NCI-H2227 (cell line): Measurements from ENCODE around the gene NPIPA8.
"Not testable (repeated sequence)": the region's sequence is repeated elsewhere in the genome, so short reads cannot be mapped to it uniquely, and the experiment has no call there.

Experiments
- DNase-seq: peaks from one replicate; lab custom pipeline; 2025; ENCODE audit not compliant: unreplicated experiment; lab: John Stamatoyannopoulos, UW

NPIPA8 gene

DNA sequence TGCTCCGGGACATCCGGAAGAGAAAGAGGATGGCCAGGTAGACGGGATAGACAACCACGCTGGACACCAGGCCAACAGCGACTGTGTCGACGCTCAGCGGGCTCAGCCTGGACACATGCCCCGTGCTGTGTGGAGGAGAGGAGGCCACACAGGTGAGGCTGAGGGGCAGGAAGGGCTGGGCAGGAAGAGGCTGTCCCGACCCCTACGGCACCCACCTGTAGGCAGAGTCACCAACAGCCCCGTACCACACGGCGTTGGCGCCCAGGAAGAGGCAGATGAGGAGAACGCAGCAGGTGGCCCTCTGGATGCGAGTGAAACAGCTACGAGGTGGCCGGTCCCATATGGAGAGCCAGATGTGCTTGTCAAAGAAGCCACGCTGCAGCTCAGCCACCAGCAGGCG, at the start of gene NPIPA8:
NPIPA8 (minus strand) TSS at position 101 of the 400 bp plus-strand sequence. CDS start 4,074 bp downstream, outside the sequence.
- DNase-seq: not testable (repeated sequence)

GRCh38 chr16:18385285-18385684, 48.7 kb upstream of the NPIPA8 start:
- DNase-seq: not testable (repeated sequence)

DNA sequence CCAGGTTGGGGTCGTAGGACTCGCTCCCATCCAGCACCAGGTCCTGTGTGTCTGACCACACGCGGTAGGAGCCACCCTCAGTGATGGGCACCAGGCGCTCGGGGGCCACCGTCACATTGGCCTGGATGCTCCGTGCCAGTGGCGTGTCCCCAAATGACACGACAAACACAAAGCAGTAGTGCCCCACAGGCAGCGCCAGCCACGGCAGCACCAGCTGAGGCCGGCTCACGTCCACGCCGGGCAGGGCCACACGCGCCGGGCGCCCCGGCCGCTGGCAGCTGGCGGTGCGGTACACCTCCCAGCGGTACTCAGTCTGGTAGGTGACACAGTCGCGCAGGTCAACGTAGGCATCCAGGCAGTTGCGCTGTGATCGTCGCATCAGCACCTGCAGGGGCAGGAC, 48.3 kb upstream of the NPIPA8 start:
- DNase-seq: not testable (repeated sequence)

DNA sequence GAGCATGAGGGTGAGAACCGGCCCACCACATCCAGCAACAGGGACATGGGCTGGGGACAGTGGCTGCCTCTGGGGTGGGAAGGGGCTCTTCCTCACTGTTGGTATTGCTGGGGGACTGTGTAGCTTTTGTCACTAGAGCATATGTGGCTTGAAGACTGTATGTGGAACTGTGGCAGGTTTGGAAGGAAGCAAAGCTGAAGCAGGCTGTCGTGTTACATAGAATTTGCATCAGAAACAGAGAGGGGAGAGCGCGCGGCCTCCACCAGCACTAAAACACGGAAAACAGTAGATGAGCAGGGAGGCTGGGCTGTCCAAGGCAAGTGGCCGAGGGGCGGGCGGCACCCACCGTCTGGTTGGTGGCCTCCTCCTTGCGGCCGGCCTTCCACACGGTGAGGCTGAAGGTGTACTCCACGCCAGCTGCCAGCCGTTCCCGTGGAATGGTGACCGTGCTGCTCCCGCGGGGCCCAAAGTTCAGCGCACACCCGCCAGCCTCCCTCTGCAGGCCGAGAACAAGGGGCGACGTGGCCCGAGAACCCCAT, 47.6 kb upstream of the NPIPA8 start:
- DNase-seq: not testable (repeated sequence)

- not testable (repeated sequence) for DNase-seq
Observed at GRCh38 chr16:18382696-18383095, 46.2 kb upstream of the NPIPA8 start.

GRCh38 chr16:18347742-18348141, 11.2 kb upstream of the NPIPA8 start:
- not testable (repeated sequence) for DNase-seq

DNA sequence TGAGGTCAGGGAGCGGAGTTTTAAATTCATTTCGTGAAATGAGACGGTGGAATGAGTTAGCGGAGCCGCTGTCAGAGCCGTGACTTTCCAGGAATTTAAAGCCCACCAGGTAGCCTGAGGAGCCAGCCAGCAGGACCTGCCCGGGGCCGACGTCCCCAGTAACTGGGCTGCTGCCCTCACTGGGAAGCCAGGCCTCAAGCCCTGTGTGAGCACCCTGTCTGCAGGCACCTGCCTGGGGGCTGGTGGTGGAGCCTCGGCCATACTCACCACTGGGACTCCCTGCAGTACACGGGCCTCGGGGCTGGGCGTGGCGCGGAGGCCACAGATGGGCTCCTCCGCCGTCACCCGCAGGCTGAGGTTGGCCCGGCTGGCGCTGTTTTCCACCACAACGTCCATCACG, 10.5 kb upstream of the NPIPA8 start:
- not testable (repeated sequence) for DNase-seq

- DNase-seq: not testable (repeated sequence)
Observed at GRCh38 chr16:18344634-18345033, 8.1 kb upstream of the NPIPA8 start.

- DNase-seq: not testable (repeated sequence)
Observed at GRCh38 chr16:18341986-18342385, 5.5 kb upstream of the NPIPA8 start.

DNA sequence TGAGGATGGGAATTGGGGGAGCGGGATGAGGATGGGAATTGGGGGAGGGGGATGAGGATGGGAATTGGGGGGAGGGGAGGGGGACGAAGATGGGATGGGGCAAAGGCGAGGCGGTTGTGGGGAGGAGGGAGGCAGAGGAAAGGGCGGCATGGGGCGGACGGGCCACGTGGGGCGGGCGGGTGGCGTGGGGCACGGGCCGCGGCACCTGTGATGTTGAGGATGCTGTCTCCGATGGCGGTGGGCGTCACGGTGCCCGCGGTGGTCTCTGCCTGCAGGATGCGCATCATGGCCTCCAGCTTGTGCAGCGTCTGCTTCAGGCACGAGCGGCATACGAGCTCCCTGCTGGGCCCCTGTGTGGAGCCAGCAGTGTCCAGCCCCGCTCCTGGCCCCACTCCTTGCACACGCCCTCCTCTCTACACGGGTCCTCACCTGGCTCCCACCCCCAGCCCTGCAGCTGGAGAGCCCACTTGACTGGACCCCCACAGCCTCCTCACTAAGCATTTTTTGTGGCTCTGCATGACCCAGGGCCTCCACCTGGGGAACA, 5.0 kb upstream of the NPIPA8 start:
- DNase-seq: not testable (repeated sequence)

DNA sequence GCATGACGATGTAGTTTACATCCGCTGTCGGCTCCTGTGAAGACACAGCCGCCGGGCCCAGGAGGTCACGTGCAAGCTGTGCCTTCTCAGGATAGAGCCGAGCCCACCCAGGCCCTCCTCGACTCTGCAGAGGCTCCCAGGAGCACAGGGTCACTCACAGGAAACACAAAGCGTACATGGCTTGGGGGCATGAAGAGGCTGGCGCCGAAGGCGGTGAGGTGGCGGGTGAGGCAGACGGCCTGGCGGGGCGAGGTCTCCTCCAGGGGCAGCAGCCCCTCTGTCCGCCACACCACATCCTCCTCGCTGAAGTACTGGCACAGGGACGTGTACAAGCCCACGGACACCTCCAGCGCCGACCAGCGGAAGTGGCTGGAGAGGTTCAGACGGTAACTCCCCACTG, 2.7 kb upstream of the NPIPA8 start:
- DNase-seq: not testable (repeated sequence)

GRCh38 chr16:18311811-18312210, 24.7 kb downstream of the NPIPA8 start:
- not testable (repeated sequence) for DNase-seq

- not testable (repeated sequence) for DNase-seq
Observed at GRCh38 chr16:18309159-18309558, 27.4 kb downstream of the NPIPA8 start.

- not testable (repeated sequence) for DNase-seq
Observed at GRCh38 chr16:18307241-18307640, 29.3 kb downstream of the NPIPA8 start.

GRCh38 chr16:18306066-18306465, 30.5 kb downstream of the NPIPA8 start:
- DNase-seq: not testable (repeated sequence)

DNA sequence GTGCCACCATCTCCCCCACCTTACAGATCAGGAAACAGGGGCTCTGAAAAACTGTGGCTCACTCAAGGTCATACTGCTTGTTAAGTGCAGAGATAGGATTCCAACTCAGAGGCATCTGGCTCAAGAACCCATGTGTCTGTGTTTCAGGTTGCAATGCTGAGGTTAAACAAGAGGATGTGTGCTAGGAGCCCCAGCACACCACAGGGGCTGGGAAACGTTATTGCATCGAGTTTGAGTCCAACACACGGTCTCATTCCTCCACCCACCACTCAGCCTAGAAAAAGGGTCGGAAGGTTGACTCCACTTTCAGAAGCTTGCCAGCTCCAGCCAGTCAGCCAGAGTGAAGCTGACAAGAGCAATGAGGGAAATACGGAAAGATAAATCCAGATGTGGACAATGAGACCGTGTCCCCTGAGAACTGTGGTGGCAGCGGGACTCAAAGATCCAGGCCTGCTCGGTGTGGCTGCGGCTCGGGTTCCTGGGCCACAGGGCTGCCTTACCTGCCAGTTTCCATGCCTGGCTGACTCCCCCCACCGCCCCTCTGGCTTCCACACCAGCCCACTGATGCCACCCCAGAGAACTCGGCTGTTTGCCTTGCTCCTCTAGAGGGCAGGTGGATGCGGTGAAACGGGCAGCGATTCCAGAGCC, 33.4 kb downstream of the NPIPA8 start:
- DNase-seq: not testable (repeated sequence)

GRCh38 chr16:18297714-18298113, 38.8 kb downstream of the NPIPA8 start:
- not testable (repeated sequence) for DNase-seq

GRCh38 chr16:18296931-18297330, 39.6 kb downstream of the NPIPA8 start:
- DNase-seq: not testable (repeated sequence)

DNA sequence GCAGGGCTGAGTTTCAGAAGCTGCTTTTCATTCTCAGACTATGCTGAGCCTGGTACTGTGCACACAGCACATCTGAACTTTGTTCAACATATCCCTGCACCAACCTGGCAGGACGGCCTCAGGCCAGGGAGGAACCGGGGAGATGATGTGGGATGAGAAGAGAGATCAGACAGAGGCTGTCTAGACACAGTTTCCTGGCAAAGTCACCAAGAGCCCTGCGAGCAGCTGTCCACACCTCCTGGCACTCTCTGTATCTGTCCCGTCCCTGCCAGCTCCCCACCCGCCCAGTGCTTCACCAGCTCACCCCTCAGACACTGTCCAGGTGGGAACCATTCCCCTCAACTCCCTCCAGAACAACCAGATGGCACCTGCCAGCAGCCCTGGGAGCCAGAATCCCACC, 42.2 kb downstream of the NPIPA8 start:
- DNase-seq: not testable (repeated sequence)

DNA sequence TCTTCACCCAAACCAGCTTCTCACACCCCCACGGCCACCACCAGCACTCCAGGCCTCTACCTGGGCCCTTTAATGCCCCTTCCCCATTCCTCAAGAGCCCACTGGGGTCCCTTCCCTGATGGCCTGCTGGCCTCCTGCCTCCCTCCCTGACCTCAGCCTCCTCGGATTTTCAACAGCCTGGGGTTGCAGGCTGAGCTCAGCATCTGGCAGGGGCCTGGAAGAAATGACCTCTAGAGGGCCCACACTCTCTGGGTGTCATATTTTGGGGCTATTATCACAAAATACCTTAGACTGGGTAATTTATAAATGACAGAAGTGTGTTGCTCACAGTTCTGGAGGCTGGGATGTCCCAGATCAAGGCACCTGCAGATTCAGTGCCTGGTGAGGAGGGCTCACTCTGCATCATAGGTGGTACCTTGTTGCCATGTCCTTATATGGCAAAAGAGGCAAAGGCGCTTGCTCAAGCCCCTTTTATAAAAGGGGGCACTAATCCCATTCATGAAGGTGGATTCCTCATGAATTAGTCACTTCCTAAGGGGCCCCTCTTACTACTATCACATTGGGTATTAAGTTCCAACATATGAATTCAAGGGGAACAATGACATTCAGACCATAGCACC, 43.1 kb downstream of the NPIPA8 start:
- DNase-seq: not testable (repeated sequence)

DNA sequence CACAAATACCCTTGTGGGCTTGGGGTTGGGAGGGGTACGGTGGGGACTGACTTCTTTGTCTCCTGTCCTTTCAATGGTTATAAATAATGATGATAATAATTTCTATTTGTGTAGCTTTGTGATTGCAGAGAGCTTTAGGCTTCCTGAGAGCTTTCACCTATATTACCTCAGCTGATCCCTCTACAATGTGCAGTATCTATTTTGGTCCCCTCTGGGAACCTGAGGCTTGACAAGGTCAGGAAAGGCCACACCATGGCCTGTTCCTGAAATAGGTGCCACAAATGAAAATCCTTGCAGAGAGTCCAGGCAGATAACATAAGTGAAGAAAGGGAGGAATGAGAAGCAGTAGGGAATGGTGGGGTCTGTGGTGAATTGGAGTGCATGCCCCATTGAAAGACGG, 45.6 kb downstream of the NPIPA8 start:
- DNase-seq: not testable (repeated sequence)

DNA sequence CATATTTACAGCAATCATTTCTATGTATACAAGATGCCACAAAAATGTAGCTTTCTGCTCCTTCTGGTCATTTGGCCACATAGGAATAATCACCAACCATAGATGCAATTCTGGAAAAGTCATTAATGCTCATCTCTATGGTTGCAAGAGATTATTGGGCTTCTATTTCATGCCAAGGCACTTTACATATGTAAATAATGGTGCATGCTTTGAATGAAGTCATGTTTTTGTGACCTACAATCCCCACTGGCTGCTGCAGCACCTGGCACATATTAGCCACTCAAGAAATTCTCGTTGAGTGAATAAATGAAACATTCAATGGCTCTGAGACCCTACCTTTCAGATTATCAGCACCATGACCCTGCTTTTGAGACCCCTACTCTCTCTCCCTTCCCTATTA, 50.2 kb downstream of the NPIPA8 start:
- not testable (repeated sequence) for DNase-seq
